Gastrocnemius medialis (tissue), 4 donors: ENCODE data around the gene PAPPA2. TPM values are rescaled to one million over a fixed set of nuclear protein-coding genes. Genes with fewer than 3 reads are reported as not detected.
A peak's percentile ranks its signal among the peaks of the same experiment; 100 is the strongest.

ENCODE experiments used
- ATAC-seq, 2 donors: fragments of 150-250 bp; one replicate each; pipeline ENCODE4 v1.9.1; 2016
- DNase-seq, 2 donors: peaks; one replicate each; pipeline ENCODE4 v3.0.0-alpha.2; 2019
- H3K27ac ChIP-seq, 4 donors: fragments of 200-600 bp; sonication (generic); 1 replicate in 1 of 4; 2 replicates in 3 of 4; pipeline ENCODE4 v1.5.1; 2016 to 2018; ENCODE audit warnings: mild to moderate bottlenecking in 2 of 4, moderate library complexity in 1 of 4
- H3K27me3 ChIP-seq, 3 donors: fragments of 200-600 bp; sonication (generic) in 2 of 3; 1 replicate in 1 of 3; 2 replicates in 2 of 3; pipeline versions ENCODE4 v1.5.1 to v1.6.0; 2016 to 2019; ENCODE audit warnings: mild to moderate bottlenecking in 1 of 3, moderate library complexity in 1 of 3
- H3K36me3 ChIP-seq, 2 donors: fragments of 200-600 bp; sonication (generic) in 1 of 2; one replicate each; pipeline ENCODE4 v1.5.1; 2017 to 2018
- H3K4me1 ChIP-seq, 2 donors: fragments of 200-600 bp; sonication (generic) in 1 of 2; one replicate each; pipeline ENCODE4 v1.5.1; 2016 to 2017; ENCODE audit warnings: mild to moderate bottlenecking in 2 of 2
- H3K4me3 ChIP-seq, 4 donors: fragments of 200-600 bp; sonication (generic) in 3 of 4; 1 replicate in 1 of 4; 2 replicates in 3 of 4; pipeline ENCODE4 v1.5.1; 2016 to 2019; ENCODE audit warnings: mild to moderate bottlenecking in 2 of 4
- H3K9me3 ChIP-seq, 3 donors: fragments of 200-600 bp; sonication (generic) in 2 of 3; 1 replicate in 1 of 3; 2 replicates in 2 of 3; pipeline ENCODE4 v1.5.1; 2016 to 2019
- CTCF ChIP-seq, 5 experiments: fragments of 450-650 bp in 3 of 5; fragments of 200-600 bp in 2 of 5; sonication (generic) in 2 of 5; IDR thresholded peaks in 4 of 5; conservative IDR thresholded peaks in 1 of 5; 1 replicate in 4 of 5; 2 replicates in 1 of 5; pipeline ENCODE4 v1.5.1; 2016 to 2019; ENCODE audit warnings: antibody characterized with exemption in 5 of 5, mild to moderate bottlenecking in 3 of 5, moderate library complexity in 3 of 5
- POLR2A ChIP-seq, 2 donors: fragments of 450-650 bp; IDR thresholded peaks; one replicate each; pipeline ENCODE4 v1.6.1; 2017; ENCODE audit warnings: antibody characterized with exemption in 2 of 2, mild to moderate bottlenecking in 2 of 2, moderate library complexity in 2 of 2
- in situ Hi-C, 4 donors: fragments of 200-750 bp; cut with MboI; loops; one replicate each; pipeline versions ENCODE4 v1.15.0 to v1.8.0; 2017; ENCODE audit warnings: low sequenced_read_pairs in 4 of 4
- intact Hi-C: fragments of 100-400 bp; cut with DNase I; formaldehyde crosslinking; loops from one replicate; pipeline ENCODE4 v1.15.1; 2023; ENCODE audit warnings: low total_unique reads
- total RNA-seq, 4 donors: library from RNA; depleted of rRNA; stranded (reverse); fragments of >200 nt; gene quantifications; one replicate each; pipeline versions ENCODE4 v1.1.0 to v1.2.3, GENCODE V29; 2016

The PAPPA2 gene
- total RNA-seq, 4 donors from 2014 or later: 0.11 TPM; not detected in 3

- Histone ChIP-seq H3K36me3 (no peaks in the 10 kb centered on the region), H3K4me1 (no peaks in the 10 kb centered on the region), H3K27ac (no peak overlapping the region), H3K4me3 (no peak overlapping the region), H3K27me3 (no peaks in the 10 kb centered on the region), H3K9me3 (no peaks in the 10 kb centered on the region)
- TF ChIP-seq POLR2A (IDR thresholded peaks at IDR 0.05) (no peak), CTCF (IDR thresholded peaks at IDR 0.05 in 4 of 5, conservative IDR thresholded peaks at IDR 0.05 in 1 of 5) (no peak)
- in situ Hi-C loops (no loop called here), intact Hi-C loops (no loop called here)
- no peak for ATAC-seq
- no peak for DNase-seq
These were observed 242.6 kb downstream of the PAPPA2 start for GRCh38 chr1:176705585-176705984.

GRCh38 chr1:176717066-176717750 is 254.2 kb downstream of the PAPPA2 start:
- no peak overlapping the region for H3K27ac ChIP-seq
- intact Hi-C loops: no loop called here

DNA sequence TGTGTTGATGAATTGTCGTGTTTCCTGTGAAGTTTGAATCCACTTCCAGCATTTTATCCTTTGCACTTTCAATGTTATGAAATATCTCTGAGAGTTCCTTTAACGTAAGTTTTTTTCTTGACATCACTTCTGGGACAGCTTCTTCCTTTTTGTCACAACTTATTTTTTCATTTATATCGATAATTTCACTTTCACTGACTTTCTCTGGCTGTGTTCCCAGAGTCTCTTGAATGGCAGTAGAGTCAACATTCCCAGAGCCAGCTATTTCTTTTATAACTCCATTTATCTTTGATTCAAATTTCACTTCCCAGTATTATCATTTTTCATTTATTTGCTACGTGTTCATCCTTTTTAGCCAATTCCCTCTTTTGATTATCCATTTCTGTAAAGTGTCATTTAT is 256.5 kb downstream of the PAPPA2 start:
- H3K27ac ChIP-seq: no peak overlapping the region
- no peak overlapping the region for H3K4me3 ChIP-seq
- in situ Hi-C loops: no loop called here
- DNase-seq (no peak), ATAC-seq (no peak)
- H3K36me3 ChIP-seq: no peaks in the 10 kb centered on the region
- intact Hi-C loops: no loop called here
- TF ChIP-seq CTCF (IDR thresholded peaks at IDR 0.05 in 4 of 5, conservative IDR thresholded peaks at IDR 0.05 in 1 of 5) (no peak), POLR2A (IDR thresholded peaks at IDR 0.05) (no peak)
- no peaks in the 10 kb centered on the region for H3K27me3 ChIP-seq
- no peaks in the 10 kb centered on the region for H3K9me3 ChIP-seq
- H3K4me1 ChIP-seq: peaks cover 0 to 7% of the 10 kb centered on the region in 2 donors

More at GRCh38 chr1:176717066-176717750, 254.2 kb downstream of the PAPPA2 start:
- in situ Hi-C loops: no loop called here
- ATAC-seq (peak; percentile 65 to 76), DNase-seq (no peak)
- Histone ChIP-seq H3K27me3 (no peaks in the 10 kb centered on the region), H3K9me3 (no peaks in the 10 kb centered on the region), H3K4me3 (no peak overlapping the region), H3K36me3 (no peaks in the 10 kb centered on the region), H3K4me1 (peaks cover 0 to 7% of the 10 kb centered on the region in 2 donors)
- TF ChIP-seq CTCF (IDR thresholded peaks at IDR 0.05 in 4 of 5, conservative IDR thresholded peaks at IDR 0.05 in 1 of 5) (no peak), POLR2A (IDR thresholded peaks at IDR 0.05) (no peak)

DNA sequence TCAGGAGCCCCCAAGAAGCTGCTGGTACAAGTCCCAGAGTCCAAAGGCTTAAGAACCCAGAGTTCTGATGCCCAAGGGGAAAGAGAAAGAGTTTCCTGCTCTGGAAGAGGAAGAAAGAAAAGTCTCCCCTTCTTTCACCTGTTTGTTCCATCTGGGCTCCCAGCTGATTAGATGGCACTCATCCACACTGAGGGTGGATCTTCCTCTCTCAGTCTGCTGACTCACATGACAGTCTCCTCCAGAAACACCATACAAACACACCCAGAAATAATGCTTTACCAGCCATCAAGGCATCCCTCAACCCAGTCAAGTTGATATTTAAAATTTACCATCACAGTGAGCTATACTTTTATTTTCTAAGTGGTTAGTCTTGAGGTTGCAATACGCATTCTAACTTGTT is 257.9 kb downstream of the PAPPA2 start:
- H3K4me3 ChIP-seq: no peak overlapping the region
- no peaks in the 10 kb centered on the region for H3K36me3 ChIP-seq
- DNase-seq (no peak), ATAC-seq (no peak)
- TF ChIP-seq CTCF (IDR thresholded peaks at IDR 0.05 in 4 of 5, conservative IDR thresholded peaks at IDR 0.05 in 1 of 5) (no peak), POLR2A (IDR thresholded peaks at IDR 0.05) (no peak)
- H3K27ac ChIP-seq: no peak overlapping the region
- H3K9me3 ChIP-seq: no peaks in the 10 kb centered on the region
- intact Hi-C loops: no loop called here
- in situ Hi-C loops: no loop called here
- no peaks in the 10 kb centered on the region for H3K27me3 ChIP-seq
- peaks cover 0 to 7% of the 10 kb centered on the region in 2 donors for H3K4me1 ChIP-seq

DNA sequence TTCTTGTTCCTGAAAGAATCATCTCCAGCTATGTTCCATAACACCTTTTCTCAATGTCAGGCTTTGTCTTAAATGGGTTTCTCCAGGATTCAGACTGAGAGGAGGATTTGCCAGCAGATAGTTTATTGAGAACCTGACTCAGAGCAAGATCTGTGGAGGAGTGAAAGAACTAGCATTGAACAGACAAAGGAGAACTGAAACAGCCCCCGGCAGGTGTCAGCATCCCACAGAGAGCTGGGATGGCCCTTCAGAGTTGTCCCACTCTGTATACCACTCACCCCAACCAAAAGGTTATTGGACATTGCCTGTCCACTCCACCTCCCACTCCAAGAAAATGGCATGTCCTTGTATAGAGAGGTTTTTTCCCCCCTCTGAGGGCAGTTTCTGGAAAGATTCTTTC is 270.7 kb downstream of the PAPPA2 start:
- in situ Hi-C loops: no loop called here
- ATAC-seq: no peak
- no peak overlapping the region for H3K27ac ChIP-seq
- H3K36me3 ChIP-seq: no peaks in the 10 kb centered on the region
- H3K4me3 ChIP-seq: no peak overlapping the region
- intact Hi-C loops: no loop called here
- H3K4me1 ChIP-seq: no peaks in the 10 kb centered on the region
- H3K9me3 ChIP-seq: no peaks in the 10 kb centered on the region
- TF ChIP-seq CTCF (IDR thresholded peaks at IDR 0.05 in 4 of 5, conservative IDR thresholded peaks at IDR 0.05 in 1 of 5) (no peak), POLR2A (IDR thresholded peaks at IDR 0.05) (no peak)
- H3K27me3 ChIP-seq: no peaks in the 10 kb centered on the region
- no peak for DNase-seq
